Neuronal stem cell (in vitro differentiated cells): ENCODE data around the gene TASP1.
"Not testable (repeated sequence)": the region's sequence is repeated elsewhere in the genome, so short reads cannot be mapped to it uniquely, and the experiment has no call there.

Experiments
- DNase-seq: peaks from one replicate; pipeline ENCODE4 v3.0.0-alpha.2; 2013; ENCODE audit warnings: low spot score
- H2AFZ ChIP-seq: one replicate; pipeline ENCODE4 v1.6.1; 2013; ENCODE audit warnings: mild to moderate bottlenecking, low read length, inconsistent platforms
- H2AK5ac ChIP-seq: 2 replicates; pipeline ENCODE4 v1.6.1; 2013; ENCODE audit warnings: low read depth, mild to moderate bottlenecking, inconsistent platforms, low read length, moderate library complexity, mixed read lengths
- H2BK120ac ChIP-seq: 2 replicates; pipeline ENCODE4 v1.6.1; 2013; ENCODE audit warnings: low read depth, mild to moderate bottlenecking, inconsistent platforms, low read length, moderate library complexity, mixed read lengths
- H2BK12ac ChIP-seq: one replicate; pipeline ENCODE4 v1.6.1; 2013; ENCODE audit warnings: low read length, inconsistent platforms
- H2BK15ac ChIP-seq: 2 replicates; pipeline ENCODE4 v1.6.1; 2013; ENCODE audit warnings: mild to moderate bottlenecking, low read length, inconsistent platforms, mixed read lengths
- H2BK5ac ChIP-seq: one replicate; pipeline ENCODE4 v1.6.1; 2013; ENCODE audit warnings: inconsistent platforms, mild to moderate bottlenecking, low read length, moderate library complexity
- H3K14ac ChIP-seq: one replicate; pipeline ENCODE4 v1.6.1; 2013; ENCODE audit warnings: low read length, inconsistent platforms
- H3K18ac ChIP-seq: 2 replicates; pipeline ENCODE4 v1.6.1; 2013; ENCODE audit warnings: low read length, inconsistent platforms
- H3K23ac ChIP-seq: 2 replicates; pipeline ENCODE4 v1.6.1; 2013; ENCODE audit warnings: low read depth, mild to moderate bottlenecking, mixed read lengths, low read length, inconsistent platforms; ENCODE audit not compliant: poor library complexity
- H3K27ac ChIP-seq: replicated peaks from 3 replicates; pipeline ENCODE4 v1.5.1; 2013; ENCODE audit warnings: low read length, inconsistent platforms
- H3K27me3 ChIP-seq, 3 experiments: 2 replicates each; pipeline ENCODE4 v1.6.1; 2013; ENCODE audit warnings: low read length in 3 of 3, mild to moderate bottlenecking in 2 of 3, inconsistent platforms in 1 of 3, low read depth in 1 of 3, mixed read lengths in 1 of 3, moderate library complexity in 1 of 3; ENCODE audit not compliant: control insufficient read depth in 3 of 3, insufficient read depth in 3 of 3
- H3K36me3 ChIP-seq, 2 donors: replicated peaks in 1 of 2; 2 replicates each; pipeline ENCODE4 v1.6.1; 2013; ENCODE audit warnings: low read length in 2 of 2; ENCODE audit not compliant: control insufficient read depth in 2 of 2, insufficient read depth in 2 of 2
- H3K4ac ChIP-seq: 2 replicates; pipeline ENCODE4 v1.6.1; 2013; ENCODE audit warnings: inconsistent platforms, mild to moderate bottlenecking, low read length, moderate library complexity
- H3K4me1 ChIP-seq, 2 donors: 1 replicate in 1 of 2; 2 replicates in 1 of 2; pipeline ENCODE4 v1.6.1; 2013; ENCODE audit warnings: low read length in 2 of 2, low read depth in 1 of 2; ENCODE audit not compliant: control insufficient read depth in 2 of 2, insufficient read depth in 1 of 2
- H3K4me2 ChIP-seq: one replicate; pipeline ENCODE4 v1.6.1; 2013; ENCODE audit warnings: mild to moderate bottlenecking, low read length, inconsistent platforms; ENCODE audit not compliant: insufficient read depth, poor library complexity, severe bottlenecking
- H3K4me3 ChIP-seq, 2 donors: 2 replicates each; pipeline ENCODE4 v1.5.1; 2013; ENCODE audit warnings: low read length in 2 of 2, mild to moderate bottlenecking in 2 of 2, inconsistent platforms in 1 of 2, moderate library complexity in 1 of 2
- H3K79me1 ChIP-seq: one replicate; pipeline ENCODE4 v1.6.1; 2013; ENCODE audit warnings: low read depth, mild to moderate bottlenecking, inconsistent platforms, low read length, moderate library complexity
- H3K9ac ChIP-seq: one replicate; pipeline ENCODE4 v1.6.1; 2013; ENCODE audit warnings: mild to moderate bottlenecking, low read depth, low read length, inconsistent platforms; ENCODE audit not compliant: poor library complexity
- H3K9me3 ChIP-seq, 2 donors: replicated peaks in 1 of 2; 2 replicates each; pipeline versions ENCODE3 to v1.6.1; 2013; ENCODE audit warnings: low read length in 2 of 2, mild to moderate bottlenecking in 2 of 2, inconsistent platforms in 1 of 2, low read depth in 1 of 2, mixed read lengths in 1 of 2, moderate library complexity in 1 of 2; ENCODE audit not compliant: control insufficient read depth in 2 of 2, insufficient read depth in 1 of 2
- H4K8ac ChIP-seq: one replicate; pipeline ENCODE4 v1.6.1; 2013; ENCODE audit warnings: low read depth, mild to moderate bottlenecking, inconsistent platforms, low read length, moderate library complexity
- H4K91ac ChIP-seq: one replicate; pipeline ENCODE4 v1.6.1; 2013; ENCODE audit warnings: low read length, low read depth, mild to moderate bottlenecking, inconsistent platforms; ENCODE audit not compliant: poor library complexity
- WGBS, 2 donors: extraction: QIAGEN DNeasy Blood & Tissue Kit; methylation state at CpG; one replicate each; pipeline ENCODE4 v1.1.7; 2013; ENCODE audit warnings: missing lambda C conversion rate in 2 of 2, mixed read lengths in 1 of 2; ENCODE audit not compliant: insufficient read length in 2 of 2, insufficient replicate concordance in 1 of 2; ENCODE audit errors: extremely low coverage in 2 of 2; 5-methylcytosine and 5-hydroxymethylcytosine counted together

TASP1 gene

GRCh38 chr20:13483472-13483871 lies 155.3 kb downstream of the TASP1 start:
- DNase-seq, H3K18ac ChIP-seq, H2AK5ac ChIP-seq, H3K23ac ChIP-seq, H2BK5ac ChIP-seq, H4K8ac ChIP-seq, H4K91ac ChIP-seq, H3K79me1 ChIP-seq, H3K4me2 ChIP-seq, H2AFZ ChIP-seq, H3K27me3 ChIP-seq, H3K9me3 ChIP-seq, H3K14ac ChIP-seq, H2BK12ac ChIP-seq, H3K4me1 ChIP-seq, H3K9ac ChIP-seq, H2BK15ac ChIP-seq, H3K4ac ChIP-seq, H3K4me3 ChIP-seq, H3K27ac ChIP-seq, H2BK120ac ChIP-seq: not testable (repeated sequence)
- H3K36me3 ChIP-seq = peaks cover 2 to 15% of the 10 kb centered on the region in 2 donors
- no CpG with 5 or more reads among the region's 1 CpG for WGBS, 2 donors

DNA sequence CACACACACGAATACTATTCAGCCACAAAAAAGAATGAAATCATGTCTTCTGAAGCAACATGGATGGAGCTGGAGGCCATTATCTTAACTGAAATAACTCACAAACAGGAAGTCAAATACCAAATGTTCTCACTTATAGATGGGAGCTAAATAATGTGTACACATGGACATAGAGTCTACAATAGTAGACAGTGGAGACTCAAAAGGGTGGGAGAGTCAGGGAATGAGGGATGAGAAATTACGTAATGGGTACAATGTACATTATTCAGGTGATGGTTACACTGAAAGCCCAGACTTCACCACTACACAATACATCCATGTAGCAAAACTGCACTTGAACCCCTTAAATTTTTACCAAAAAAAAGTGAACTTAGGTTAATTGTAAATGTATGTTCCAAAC lies 160.4 kb downstream of the TASP1 start:
- Histone ChIP-seq H3K18ac (no peak overlapping the region), H3K27ac (no peak overlapping the region), H3K27me3 (no peaks in the 10 kb centered on the region), H2BK120ac (no peak overlapping the region), H4K91ac (no peak overlapping the region), H3K36me3 (peaks cover 2 to 15% of the 10 kb centered on the region in 2 donors), H3K14ac (no peak overlapping the region), H3K4ac (no peak overlapping the region), H3K23ac (no peak overlapping the region), H2BK5ac (no peak overlapping the region), H3K4me3 (no peak overlapping the region), H3K79me1 (no peaks in the 10 kb centered on the region), H2AFZ (no peak overlapping the region), H3K9ac (no peak overlapping the region), H2BK15ac (no peak overlapping the region), H2BK12ac (no peak overlapping the region), H3K4me2 (no peak overlapping the region), H2AK5ac (no peak overlapping the region), H4K8ac (no peak overlapping the region), H3K9me3 (peaks cover 0 to 6% of the 10 kb centered on the region in 2 donors), H3K4me1 (no peaks in the 10 kb centered on the region)
- DNase-seq = no peak
- WGBS, 2 donors = no CpG with 5 or more reads among the region's 2 CpGs

- H3K4ac ChIP-seq = no peak overlapping the region
- peaks cover 0 to under 1% of the 10 kb centered on the region in 2 donors for H3K9me3 ChIP-seq
- H3K27me3 ChIP-seq = no peaks in the 10 kb centered on the region
- no peak overlapping the region for H2BK15ac ChIP-seq
- no peak overlapping the region for H2BK12ac ChIP-seq
- no peak overlapping the region for H3K27ac ChIP-seq
- no peak overlapping the region for H3K4me2 ChIP-seq
- no CpG with 5 or more reads among the region's 1 CpG for WGBS, 2 donors
- no peak overlapping the region for H2AFZ ChIP-seq
- no peak overlapping the region for H3K23ac ChIP-seq
- H3K79me1 ChIP-seq = no peaks in the 10 kb centered on the region
- no peak overlapping the region for H2BK5ac ChIP-seq
- H3K14ac ChIP-seq = no peak overlapping the region
- H3K36me3 ChIP-seq = no peaks in the 10 kb centered on the region
- no peak overlapping the region for H3K9ac ChIP-seq
- no peak overlapping the region for H3K18ac ChIP-seq
- no peak overlapping the region for H4K91ac ChIP-seq
- no peak overlapping the region for H3K4me3 ChIP-seq
- H2AK5ac ChIP-seq = no peak overlapping the region
- no peak for DNase-seq
- H3K4me1 ChIP-seq = no peaks in the 10 kb centered on the region
- H4K8ac ChIP-seq = no peak overlapping the region
- no peak overlapping the region for H2BK120ac ChIP-seq
Observed at GRCh38 chr20:13474467-13474866, 164.3 kb downstream of the TASP1 start.

DNA sequence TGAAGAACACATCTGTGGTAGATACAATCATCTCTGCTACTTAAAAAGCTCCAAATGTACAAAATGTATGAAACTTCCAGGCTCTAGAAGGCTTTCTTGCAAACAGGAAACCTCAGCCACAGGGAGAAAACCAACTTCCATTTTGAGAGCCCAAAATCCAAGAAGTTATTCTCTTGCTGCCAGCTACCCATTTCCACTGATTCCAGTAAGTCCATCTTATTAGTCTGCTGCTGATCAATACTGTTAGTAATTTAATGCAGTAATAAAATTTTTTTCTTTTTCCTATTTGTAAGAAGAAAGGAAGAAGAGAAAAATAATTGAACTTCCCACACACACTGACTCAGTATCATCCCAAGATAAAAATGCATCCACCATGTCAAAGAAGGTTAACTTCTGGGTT lies 169.5 kb downstream of the TASP1 start:
- no peak overlapping the region for H2AK5ac ChIP-seq
- H2BK120ac ChIP-seq = no peak overlapping the region
- no peak overlapping the region for H3K4ac ChIP-seq
- peaks cover 0 to 9% of the 10 kb centered on the region in 2 donors for H3K9me3 ChIP-seq
- H2BK5ac ChIP-seq = no peak overlapping the region
- no peaks in the 10 kb centered on the region for H3K79me1 ChIP-seq
- no peak overlapping the region for H3K27ac ChIP-seq
- H2BK15ac ChIP-seq = no peak overlapping the region
- DNase-seq = no peak
- no peak overlapping the region for H4K8ac ChIP-seq
- no peak overlapping the region for H3K9ac ChIP-seq
- H3K23ac ChIP-seq = no peak overlapping the region
- no peak overlapping the region for H3K14ac ChIP-seq
- H2BK12ac ChIP-seq = no peak overlapping the region
- H3K4me1 ChIP-seq = no peaks in the 10 kb centered on the region
- no peak overlapping the region for H2AFZ ChIP-seq
- no peak overlapping the region for H3K18ac ChIP-seq
- H3K36me3 ChIP-seq = no peaks in the 10 kb centered on the region
- no peaks in the 10 kb centered on the region for H3K27me3 ChIP-seq
- no peak overlapping the region for H3K4me2 ChIP-seq
- no peak overlapping the region for H3K4me3 ChIP-seq
- H4K91ac ChIP-seq = no peak overlapping the region
